Activated naive CD4-positive, alpha-beta T cell treated with anti-CD3 and anti-CD28 coated beads for 36 hours (primary cell): ENCODE measurements around the gene HSPB9. TPM values are rescaled to one million over a fixed set of nuclear protein-coding genes. Genes with fewer than 3 reads are reported as not detected.
A peak's percentile ranks its signal among the peaks of the same experiment; 100 is the strongest.

ENCODE experiments used
- CTCF ChIA-PET: fragments of 350-600 bp; sonication (Branson Sonifier 250); formaldehyde crosslinking; loops from one replicate; lab custom pipeline; 2021; ENCODE audit warnings: antibody characterized with exemption; lab: Charles Lee
- DNase-seq: peaks from one replicate; pipeline ENCODE4 v3.0.0-alpha.2; 2020
- H3K27ac Mint-ChIP-seq: one replicate; pipeline ENCODE4 v1.8.0; 2021; ENCODE audit warnings: mild to moderate bottlenecking, mixed read lengths
- H3K27me3 Mint-ChIP-seq: one replicate; pipeline ENCODE4 v1.8.0; 2021; ENCODE audit warnings: low read depth, mixed read lengths
- H3K36me3 Mint-ChIP-seq: one replicate; pipeline ENCODE4 v1.8.0; 2021; ENCODE audit warnings: low read depth, mixed read lengths
- H3K4me1 Mint-ChIP-seq: one replicate; pipeline ENCODE4 v1.8.0; 2021; ENCODE audit warnings: low read depth, mixed read lengths
- H3K4me3 Mint-ChIP-seq: one replicate; pipeline ENCODE4 v1.8.0; 2021; ENCODE audit warnings: mild to moderate bottlenecking, moderate library complexity, mixed read lengths
- H3K9me3 Mint-ChIP-seq: one replicate; pipeline ENCODE4 v1.8.0; 2021; ENCODE audit warnings: mixed read lengths
- intact Hi-C: fragments of 100-400 bp; cut with micrococcal nuclease; formaldehyde crosslinking; loops from one replicate; pipeline ENCODE4 v1.15.1; 2023
- total RNA-seq, 2 experiments: library from RNA; stranded (reverse); gene quantifications; one replicate each; pipeline ENCODE4 v1.2.3, GENCODE V29; 2021

Gene HSPB9
- total RNA-seq, 2 experiments from 2014 or later: not detected

DNA sequence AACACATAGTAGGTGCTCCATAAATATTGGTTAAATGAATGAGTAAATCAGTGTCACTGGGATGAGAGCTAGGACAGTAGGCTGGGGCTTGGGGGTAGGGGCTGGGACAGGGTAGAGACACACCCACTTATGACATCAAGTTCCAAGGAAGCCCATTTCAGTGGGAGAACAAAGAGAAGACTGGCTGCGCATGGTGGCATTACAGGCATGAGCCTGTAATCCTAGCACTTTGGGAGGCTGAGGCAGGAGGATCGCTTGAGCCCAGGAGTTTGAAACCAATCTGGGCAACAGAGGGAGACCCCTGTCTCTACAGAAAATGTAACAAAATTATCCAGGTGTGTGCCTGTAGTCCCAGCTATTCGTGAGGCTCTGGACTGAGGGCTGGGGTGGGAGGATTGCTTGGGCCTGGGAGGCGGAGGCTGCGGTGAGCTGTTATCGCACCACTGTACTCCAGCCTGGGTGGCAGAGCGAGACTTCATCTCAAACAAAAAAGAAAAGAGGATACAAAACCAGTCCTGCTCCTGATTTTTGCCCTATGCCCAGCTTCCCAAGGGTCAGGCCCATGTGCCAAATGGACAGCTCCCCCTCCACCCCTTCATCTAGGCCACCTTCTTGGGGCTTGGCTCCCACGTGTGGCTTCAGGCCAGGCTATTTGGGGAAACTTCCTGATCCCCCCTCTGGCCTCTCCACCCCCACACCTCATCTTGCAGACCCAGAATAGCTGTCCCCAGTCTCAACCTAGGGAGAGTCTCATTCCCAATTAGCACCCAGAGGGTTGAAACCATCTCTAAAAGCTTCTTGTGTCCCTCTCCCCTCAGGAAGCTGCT is 31.4 kb upstream of the HSPB9 start:
- no peaks in the 10 kb centered on the region for H3K9me3 Mint-ChIP-seq
- H3K27me3 Mint-ChIP-seq: peaks cover 3% of the 10 kb centered on the region
- H3K27ac Mint-ChIP-seq: no peak overlapping the region
- intact Hi-C loops: no loop called here
- no peak overlapping the region for H3K4me3 Mint-ChIP-seq
- CTCF ChIA-PET: interaction anchor here (0.6 to 2.1 kb wide), 8 partner anchors 9 to 404 kb away, joined by 3 to 11 read pairs (median 4); no protein-coding TSS in a partner anchor
- H3K4me1 Mint-ChIP-seq: no peaks in the 10 kb centered on the region
- H3K36me3 Mint-ChIP-seq: no peaks in the 10 kb centered on the region
- no peak for DNase-seq

DNA sequence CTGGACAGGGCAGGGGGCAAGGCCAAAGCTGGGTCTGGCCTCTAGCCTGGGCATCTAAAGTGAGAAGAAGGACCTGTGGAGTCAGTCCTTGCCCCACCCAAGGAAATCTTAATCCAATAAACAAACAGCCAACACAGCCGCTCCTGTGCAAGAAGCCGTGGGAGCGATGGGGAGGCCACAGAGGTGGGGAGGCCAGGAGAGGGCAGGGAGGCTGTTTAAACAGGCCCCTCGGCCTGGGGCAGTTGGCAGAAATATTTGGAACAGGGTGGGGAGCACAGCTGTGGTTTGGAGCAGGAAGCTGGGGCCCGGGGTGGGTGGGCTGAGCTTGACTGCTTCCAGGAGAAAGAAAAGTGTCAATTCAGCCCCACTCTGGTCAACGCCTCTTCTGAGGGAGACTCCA is 29.7 kb upstream of the HSPB9 start:
- Mint-ChIP-seq H3K27me3 (peaks cover 13% of the 10 kb centered on the region), H3K4me3 (no peak overlapping the region), H3K4me1 (peaks cover 7% of the 10 kb centered on the region), H3K27ac (no peak overlapping the region), H3K9me3 (no peaks in the 10 kb centered on the region), H3K36me3 (no peaks in the 10 kb centered on the region)
- CTCF ChIA-PET: interaction anchor here (2.1 kb wide), 1 partner anchor 9 kb away, joined by 11 read pairs; no protein-coding TSS in a partner anchor
- no peak for DNase-seq
- intact Hi-C loops: no loop called here

DNA sequence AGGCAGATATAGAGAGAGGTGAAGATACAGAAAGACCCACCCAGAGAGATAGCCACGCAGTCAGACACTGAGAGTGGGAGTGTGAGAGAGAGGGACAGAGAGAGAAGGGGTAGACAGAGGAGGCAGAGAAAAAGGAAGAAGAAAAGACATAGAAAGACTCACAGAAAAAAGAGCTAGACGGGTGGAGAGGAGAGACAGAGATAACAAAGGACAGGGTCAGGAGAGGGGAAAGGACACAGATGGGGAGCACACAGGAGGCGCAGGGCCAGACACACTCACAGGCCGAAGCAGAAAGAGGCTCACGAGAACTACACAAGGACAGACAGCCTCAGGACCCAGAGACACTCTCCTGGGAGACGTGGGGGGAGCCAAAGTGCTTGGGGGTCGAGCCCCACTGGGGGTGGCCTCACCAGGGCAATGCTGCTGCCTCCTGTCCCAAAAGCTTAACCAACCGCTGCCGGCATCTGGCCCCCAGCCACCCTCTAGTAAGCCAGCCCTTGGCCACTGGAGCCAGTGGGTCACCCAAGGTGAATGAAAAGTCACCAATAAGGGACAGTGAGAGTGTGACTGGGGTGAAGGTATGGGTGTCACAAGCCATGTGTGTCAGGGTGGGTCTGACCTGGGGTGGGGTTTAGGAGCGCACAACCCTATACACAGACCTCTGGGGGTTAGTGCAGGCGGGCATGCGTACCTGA is 28.1 kb upstream of the HSPB9 start:
- no peak overlapping the region for H3K4me3 Mint-ChIP-seq
- no peak for DNase-seq
- intact Hi-C loops: no loop called here
- H3K27ac Mint-ChIP-seq: peak overlapping the region; percentile 32
- CTCF ChIA-PET: interaction anchor here (0.9 kb wide), 1 partner anchor 9 kb away, joined by 5 read pairs; no protein-coding TSS in a partner anchor
- no peaks in the 10 kb centered on the region for H3K9me3 Mint-ChIP-seq
- H3K4me1 Mint-ChIP-seq: peaks cover 9% of the 10 kb centered on the region
- peaks cover 15% of the 10 kb centered on the region for H3K27me3 Mint-ChIP-seq
- no peaks in the 10 kb centered on the region for H3K36me3 Mint-ChIP-seq

DNA sequence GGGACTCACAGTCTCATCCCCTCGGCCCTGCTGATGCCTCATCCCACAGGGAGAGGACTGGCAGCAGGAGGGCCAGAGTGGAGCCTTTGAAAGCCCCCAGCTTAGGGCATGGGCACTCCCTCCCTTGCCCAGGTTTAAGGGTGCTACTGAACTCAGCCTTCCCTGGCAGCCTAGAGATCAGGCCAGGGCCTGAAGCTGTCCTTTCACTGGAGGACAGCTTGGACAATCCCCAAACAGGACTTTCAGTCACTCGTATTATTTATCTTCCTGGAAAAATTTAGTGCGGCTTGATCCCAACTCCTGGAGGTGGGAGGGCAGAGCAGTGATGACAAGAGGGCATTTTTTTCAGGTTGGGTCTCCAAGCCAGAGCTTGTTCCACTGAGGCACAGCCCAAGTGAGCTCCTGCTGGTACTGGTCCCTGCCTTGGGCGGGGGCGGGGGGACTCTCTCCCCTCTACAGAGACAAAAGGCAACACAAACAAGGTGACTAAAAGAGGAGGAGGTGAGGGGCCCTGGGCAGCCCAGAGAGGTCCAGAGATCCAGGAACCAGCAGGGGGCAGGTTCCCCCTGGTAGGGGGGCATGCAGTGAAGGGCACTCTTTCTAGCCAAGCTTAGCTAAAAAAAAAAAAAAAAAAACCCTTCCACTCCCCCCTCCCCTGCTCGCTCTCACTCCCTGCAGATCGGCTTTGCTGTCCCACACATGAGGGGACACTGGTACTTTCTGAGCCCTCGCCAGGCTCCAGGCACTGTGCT is 26.1 kb upstream of the HSPB9 start:
- Mint-ChIP-seq H3K36me3 (no peaks in the 10 kb centered on the region), H3K9me3 (no peaks in the 10 kb centered on the region), H3K27ac (no peak overlapping the region), H3K27me3 (peaks cover 15% of the 10 kb centered on the region), H3K4me3 (no peak overlapping the region), H3K4me1 (peaks cover 9% of the 10 kb centered on the region)
- DNase-seq: no peak
- intact Hi-C loops: no loop called here
- CTCF ChIA-PET: interaction anchor here (1.0 to 2.6 kb wide), 4 partner anchors 71 to 133 kb away, joined by 3 to 8 read pairs (median 5); partner anchors contain the start of gene NKIRAS2

DNA sequence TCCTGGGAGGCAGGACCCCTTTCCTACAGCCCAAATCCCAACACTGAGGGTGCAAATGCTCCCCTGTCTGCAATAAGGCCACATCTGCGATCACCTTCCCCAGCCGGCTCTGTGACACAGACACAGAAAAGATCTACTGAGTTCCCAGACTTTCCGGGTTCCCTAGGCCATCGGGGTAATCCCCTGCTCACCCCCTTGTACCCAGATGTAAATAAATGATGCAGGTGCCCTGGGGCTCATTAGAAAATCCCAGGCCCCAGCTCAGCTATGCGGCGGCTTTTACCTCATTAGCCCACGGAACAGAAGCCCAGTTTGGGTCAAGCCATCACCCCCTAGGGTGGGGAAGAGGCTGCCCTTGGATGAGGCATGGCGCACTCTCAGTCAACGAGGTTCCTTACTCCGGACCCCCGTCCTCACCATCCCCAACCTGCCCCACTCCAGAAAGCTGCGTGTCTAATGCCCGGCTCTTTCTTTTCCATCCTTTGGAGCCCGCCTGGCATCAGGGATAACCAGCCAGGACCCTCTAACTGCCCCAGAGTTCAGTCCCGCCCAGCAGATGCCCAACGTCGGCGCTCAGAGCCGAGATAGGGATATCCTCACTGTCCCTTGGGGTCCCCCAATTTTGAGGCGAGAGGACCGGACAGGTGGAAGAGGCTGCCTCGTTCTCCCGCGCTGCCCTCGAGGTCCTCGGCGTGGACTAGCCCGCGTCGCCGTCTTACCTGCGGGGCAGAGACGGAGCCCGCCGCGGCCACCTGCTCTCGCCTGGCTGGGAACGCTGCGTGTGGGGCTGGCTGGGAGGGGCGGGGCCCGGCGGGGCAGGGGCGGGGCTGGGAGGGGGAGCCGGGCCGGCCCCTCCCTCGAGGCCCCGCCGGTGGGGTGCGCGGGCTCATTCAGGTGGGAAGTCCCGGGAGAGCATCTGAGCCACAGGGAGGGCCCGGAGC is 24.6 kb upstream of the HSPB9 start, which contains the start of gene ZNF385C:
Gene ZNF385C, minus strand, starts transcription at position 783 of the 941 bp plus-strand sequence. CDS start 35,417 bp downstream, outside the sequence.
- intact Hi-C loops: no loop called here
- Mint-ChIP-seq H3K4me3 (peak within 1 kb of the TSS; percentile 54), H3K4me1 (peaks cover 9% of the 10 kb centered on the region), H3K36me3 (no peaks in the 10 kb centered on the region), H3K27ac (no peak within 1 kb of the TSS), H3K9me3 (no peaks in the 10 kb centered on the region), H3K27me3 (peaks cover 15% of the 10 kb centered on the region)
- CTCF ChIA-PET: interaction anchor here (0.6 to 2.6 kb wide), 5 partner anchors 29 to 436 kb away, joined by 3 to 8 read pairs (median 4); partner anchors contain the start of gene NKIRAS2
- DNase-seq: no peak

DNA sequence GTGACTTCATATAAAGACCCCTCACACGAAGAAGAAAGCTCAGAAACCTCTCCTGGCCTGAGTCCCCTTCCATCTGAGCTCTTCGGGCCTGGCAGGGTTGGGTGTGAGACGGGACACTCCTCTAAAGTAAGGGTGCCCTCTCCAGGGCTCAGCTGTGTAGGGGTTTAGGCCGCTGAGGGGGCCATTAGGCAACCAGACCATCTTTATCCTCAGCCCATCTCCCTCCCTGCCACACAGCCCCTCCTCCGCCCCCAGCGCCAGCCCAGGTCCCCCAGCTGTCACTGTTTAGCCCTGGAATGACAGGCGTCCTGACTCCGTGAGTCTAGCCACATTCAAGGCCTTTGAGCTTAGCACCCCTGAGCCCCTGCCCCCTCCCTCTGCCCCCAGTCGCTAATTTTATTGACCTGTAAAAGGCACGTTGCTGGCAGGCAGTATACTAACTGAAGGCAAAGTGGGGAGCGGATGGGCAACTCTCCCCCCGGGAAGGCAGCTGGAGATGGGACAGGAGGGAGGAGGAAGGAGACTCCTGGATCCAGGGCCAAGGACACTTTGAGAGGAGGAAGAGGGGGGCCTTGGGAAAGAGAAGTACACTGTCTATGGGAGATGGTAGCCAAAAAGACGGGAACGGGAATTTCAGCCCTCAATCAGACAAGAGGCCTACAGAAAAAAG is 23.7 kb upstream of the HSPB9 start:
- Mint-ChIP-seq H3K4me3 (no peak overlapping the region), H3K9me3 (no peaks in the 10 kb centered on the region), H3K4me1 (peaks cover 9% of the 10 kb centered on the region), H3K36me3 (no peaks in the 10 kb centered on the region), H3K27ac (no peak overlapping the region), H3K27me3 (peaks cover 15% of the 10 kb centered on the region)
- intact Hi-C loops: no loop called here
- CTCF ChIA-PET: interaction anchor here (0.9 to 2.6 kb wide), 4 partner anchors 33 to 136 kb away, joined by 3 to 8 read pairs (median 5); partner anchors contain the start of gene NKIRAS2
- DNase-seq: no peak

DNA sequence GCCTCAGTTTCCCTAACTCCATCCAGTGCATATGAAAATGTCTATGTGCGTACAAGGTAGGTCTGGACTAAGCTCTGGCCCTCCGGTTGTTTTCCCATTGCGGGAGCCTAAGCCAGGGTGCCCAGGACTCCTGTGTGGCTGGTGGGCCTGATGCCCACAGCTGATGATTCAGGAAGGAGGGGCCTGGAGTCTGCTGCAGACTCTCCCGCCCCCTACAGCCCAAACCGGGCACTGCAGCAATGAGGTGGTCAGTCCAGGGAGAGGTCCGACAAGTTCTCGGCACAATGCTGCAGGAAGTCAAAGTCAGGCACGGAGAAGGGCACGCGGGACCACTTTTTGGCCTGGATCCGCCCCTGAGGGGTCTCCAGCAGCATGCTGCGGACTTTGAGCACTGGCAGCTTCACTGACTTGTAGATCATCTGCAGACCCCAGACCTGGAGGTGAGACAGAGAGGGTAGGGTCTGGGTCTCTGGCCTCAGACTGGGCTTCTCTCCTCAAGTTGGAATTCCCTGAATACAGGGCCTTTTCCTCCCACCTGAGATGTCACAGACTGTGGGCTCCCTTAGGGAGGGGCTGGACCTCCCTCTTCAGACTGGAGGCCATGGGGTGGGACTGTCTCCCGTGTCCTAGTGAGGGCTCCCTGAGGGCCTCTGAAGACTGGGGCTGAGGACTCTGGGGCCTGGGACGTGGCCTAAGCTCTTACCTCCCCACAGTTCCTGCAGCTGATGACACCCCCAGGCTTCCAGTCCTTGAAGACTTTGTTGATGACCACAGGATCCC is 20.9 kb upstream of the HSPB9 start:
- CTCF ChIA-PET: interaction anchor here (0.6 to 2.7 kb wide), 17 partner anchors 8 to 139 kb away, joined by 3 to 12 read pairs (median 5); partner anchors contain the start of genes DHX58, KAT2A and NKIRAS2
- Mint-ChIP-seq H3K4me3 (no peak overlapping the region), H3K4me1 (peaks cover 10% of the 10 kb centered on the region), H3K9me3 (no peaks in the 10 kb centered on the region), H3K36me3 (no peaks in the 10 kb centered on the region), H3K27me3 (peaks cover 12% of the 10 kb centered on the region), H3K27ac (no peak overlapping the region)
- intact Hi-C loops: loop anchor here (1.0 kb wide), 2 partner anchors 34 to 76 kb away; no protein-coding TSS in a partner anchor
- peak; percentile 83 for DNase-seq

DNA sequence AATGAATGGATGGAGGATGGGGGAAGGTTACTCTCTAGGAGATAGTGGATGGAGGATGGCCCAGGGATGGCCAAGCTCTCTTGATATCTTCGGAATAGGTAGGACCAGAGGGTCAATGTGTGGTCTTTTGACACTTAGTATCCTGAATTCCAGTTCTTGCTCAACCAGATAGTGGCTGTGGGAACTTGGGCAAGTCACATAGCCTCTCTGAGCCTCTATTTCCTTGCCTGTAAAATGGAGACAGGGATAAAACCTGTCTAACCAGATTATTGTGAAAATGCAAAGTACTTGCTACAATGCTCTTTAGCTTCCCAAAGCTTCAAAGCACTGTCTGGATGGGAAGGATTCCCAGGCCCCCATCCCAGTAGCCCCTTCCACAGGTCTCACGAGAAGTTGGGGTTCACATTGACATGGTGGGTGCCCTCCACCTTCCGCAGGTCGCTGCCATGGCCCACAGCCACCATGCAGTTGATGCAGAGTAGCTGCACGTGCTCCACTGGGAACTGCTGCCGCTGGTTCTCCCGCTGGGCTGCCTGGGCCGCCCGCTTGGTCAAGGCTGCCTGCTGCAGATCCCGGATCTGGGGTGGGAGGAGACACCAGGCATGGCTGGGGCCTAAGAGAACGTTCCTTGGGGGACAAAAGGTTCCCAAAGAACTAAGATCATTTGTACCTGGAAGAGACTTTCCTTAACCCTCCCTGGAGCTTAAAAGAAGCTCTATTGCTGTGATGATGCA is 19.2 kb upstream of the HSPB9 start:
- CTCF ChIA-PET: interaction anchor here (0.5 to 2.9 kb wide), 11 partner anchors 8 to 361 kb away, joined by 3 to 11 read pairs (median 5); partner anchors contain the start of gene NKIRAS2

DNA sequence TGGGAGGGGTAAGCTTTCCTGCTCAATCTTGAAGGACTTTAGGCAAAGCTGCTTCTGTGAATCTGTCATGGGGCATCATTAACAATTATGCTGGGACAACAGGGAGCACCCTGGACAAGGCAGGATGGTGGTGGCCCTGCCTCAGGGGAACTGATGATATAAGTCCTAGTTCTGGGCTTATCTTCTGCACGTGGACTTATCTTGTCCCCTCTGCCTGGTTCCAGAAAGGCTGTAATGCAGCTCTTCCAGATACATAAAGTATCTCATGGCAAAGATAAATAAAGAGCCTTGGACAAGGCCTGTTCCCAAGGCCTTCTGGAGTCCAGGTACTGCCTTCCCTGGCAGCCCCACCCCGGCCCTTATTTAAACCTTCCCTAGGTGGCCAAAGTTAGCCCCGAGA is 18.3 kb upstream of the HSPB9 start:
- intact Hi-C loops: no loop called here
- no peaks in the 10 kb centered on the region for H3K9me3 Mint-ChIP-seq

More for the DNA sequence above, 19.2 kb upstream of the HSPB9 start:
- H3K27me3 Mint-ChIP-seq: no peaks in the 10 kb centered on the region
- intact Hi-C loops: no loop called here
- no peaks in the 10 kb centered on the region for H3K36me3 Mint-ChIP-seq
- no peak for DNase-seq
- H3K4me3 Mint-ChIP-seq: no peak overlapping the region
- H3K4me1 Mint-ChIP-seq: peaks cover 10% of the 10 kb centered on the region
- no peak overlapping the region for H3K27ac Mint-ChIP-seq
- H3K9me3 Mint-ChIP-seq: no peaks in the 10 kb centered on the region

More for the DNA sequence above, 18.3 kb upstream of the HSPB9 start:
- H3K27me3 Mint-ChIP-seq: no peaks in the 10 kb centered on the region
- H3K27ac Mint-ChIP-seq: no peak overlapping the region
- H3K36me3 Mint-ChIP-seq: no peaks in the 10 kb centered on the region
- no peak for DNase-seq
- peaks cover 10% of the 10 kb centered on the region for H3K4me1 Mint-ChIP-seq
- CTCF ChIA-PET: interaction anchor here (0.9 to 2.9 kb wide), 4 partner anchors 13 to 141 kb away, joined by 3 to 11 read pairs (median 6); no protein-coding TSS in a partner anchor
- no peak overlapping the region for H3K4me3 Mint-ChIP-seq
